ENCODE measurements around the gene TGFA. TPM values are rescaled to one million over a fixed set of nuclear protein-coding genes. Genes with fewer than 3 reads are reported as not detected.

The TGFA gene
- total RNA-seq, 1 donor from 2014 or later: 1.1 TPM

GRCh38 chr2:70454936-70455544 is 98.6 kb downstream of the TGFA start:
- no peaks in the 10 kb centered on the region for H3K9me3 ChIP-seq (replicated peaks)

GRCh38 chr2:70450641-70451250 is 102.9 kb downstream of the TGFA start:
- no peaks in the 10 kb centered on the region for H3K27me3 ChIP-seq (ENCODE audit: low read depth)
- TF ChIP-seq CTCF (IDR thresholded peaks at IDR 0.05; ENCODE audit: borderline replicate concordance): no peak
- no peak overlapping the region for H3K27ac ChIP-seq (replicated peaks)
- no peaks in the 10 kb centered on the region for H3K9me3 ChIP-seq (replicated peaks)
- no peak for DNase-seq
- H3K4me3 ChIP-seq: no peak overlapping the region
- no peaks in the 10 kb centered on the region for H3K4me1 ChIP-seq
- no peaks in the 10 kb centered on the region for H3K36me3 ChIP-seq
- intact Hi-C loops (cut with micrococcal nuclease): no loop called here

More at GRCh38 chr2:70454936-70455544, 98.6 kb downstream of the TGFA start:
- no peak for DNase-seq
- Histone ChIP-seq H3K27ac (replicated peaks) (no peak overlapping the region), H3K36me3 (no peaks in the 10 kb centered on the region), H3K27me3 (ENCODE audit: low read depth) (peaks cover 3% of the 10 kb centered on the region), H3K4me1 (no peaks in the 10 kb centered on the region), H3K4me3 (no peak overlapping the region)
- intact Hi-C loops (cut with micrococcal nuclease): no loop called here
- no peak for TF ChIP-seq CTCF (IDR thresholded peaks at IDR 0.05; ENCODE audit: borderline replicate concordance)

DNA sequence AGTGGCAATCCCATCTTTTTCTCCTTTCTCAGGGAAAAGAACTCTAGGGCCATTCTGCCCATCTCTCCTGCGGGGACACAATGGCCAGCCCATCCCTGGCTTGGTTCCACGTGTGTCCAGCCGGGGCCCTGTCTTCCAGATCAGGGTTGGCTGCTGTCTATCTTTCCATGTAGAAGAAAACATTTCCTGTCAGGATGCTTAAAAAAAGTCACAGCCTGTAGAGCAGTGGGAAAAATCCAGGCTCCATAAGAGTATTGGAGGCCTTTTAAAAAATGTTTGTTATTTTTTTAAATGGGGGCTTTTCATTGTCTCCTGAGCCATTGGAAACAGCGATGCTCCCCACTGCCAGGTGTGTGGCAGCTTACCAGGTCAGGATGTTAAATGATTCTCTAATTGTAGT is 105.6 kb downstream of the TGFA start:
- Histone ChIP-seq H3K27me3 (ENCODE audit: low read depth) (no peaks in the 10 kb centered on the region), H3K4me3 (no peak overlapping the region), H3K36me3 (no peaks in the 10 kb centered on the region), H3K9me3 (replicated peaks) (no peaks in the 10 kb centered on the region), H3K27ac (replicated peaks) (no peak overlapping the region), H3K4me1 (no peaks in the 10 kb centered on the region)
- no peak for TF ChIP-seq CTCF (IDR thresholded peaks at IDR 0.05; ENCODE audit: borderline replicate concordance)
- intact Hi-C loops (cut with micrococcal nuclease): no loop called here
- no peak for DNase-seq

- no peak overlapping the region for H3K4me3 ChIP-seq
- no peak overlapping the region for H3K27ac ChIP-seq (replicated peaks)
- intact Hi-C loops (cut with micrococcal nuclease): no loop called here
- H3K36me3 ChIP-seq: no peaks in the 10 kb centered on the region
- no peak for DNase-seq
- no peaks in the 10 kb centered on the region for H3K4me1 ChIP-seq
- no peaks in the 10 kb centered on the region for H3K9me3 ChIP-seq (replicated peaks)
- no peaks in the 10 kb centered on the region for H3K27me3 ChIP-seq (ENCODE audit: low read depth)
- no peak for TF ChIP-seq CTCF (IDR thresholded peaks at IDR 0.05; ENCODE audit: borderline replicate concordance)
These were observed 109.9 kb downstream of the TGFA start for GRCh38 chr2:70443726-70444125.

GRCh38 chr2:70443078-70443465 is 110.6 kb downstream of the TGFA start:
- H3K4me1 ChIP-seq: no peaks in the 10 kb centered on the region
- intact Hi-C loops (cut with micrococcal nuclease): no loop called here
- no peak for DNase-seq
- no peaks in the 10 kb centered on the region for H3K9me3 ChIP-seq (replicated peaks)
- no peak overlapping the region for H3K27ac ChIP-seq (replicated peaks)
- no peak for TF ChIP-seq CTCF (IDR thresholded peaks at IDR 0.05; ENCODE audit: borderline replicate concordance)
- H3K4me3 ChIP-seq: no peak overlapping the region
- no peaks in the 10 kb centered on the region for H3K27me3 ChIP-seq (ENCODE audit: low read depth)
- H3K36me3 ChIP-seq: no peaks in the 10 kb centered on the region
